ENCODE measurements around the gene CETP.

GRCh38 chr16:56936491-56936890 is 25.3 kb upstream of the CETP start:
- TF ChIP-seq POLR2A (IDR thresholded peaks at IDR 0.05) (no peak), CTCF (IDR thresholded peaks at IDR 0.05) (no peak)

Measured in uterus (tissue), 2 donors.